Stimulated activated CD4-positive, alpha-beta T cell treated with anti-CD3 and anti-CD28 coated beads, Interleukin-4, amount 100 ng/mL, for 1 hour (primary cell): ENCODE measurements around the gene STK4.

ENCODE experiments used
- DNase-seq: peaks from one replicate; pipeline ENCODE4 v3.0.0-alpha.2; 2020

Gene STK4

GRCh38 chr20:45032781-45033180, 66.5 kb downstream of the STK4 start:
- no peak for DNase-seq

DNA sequence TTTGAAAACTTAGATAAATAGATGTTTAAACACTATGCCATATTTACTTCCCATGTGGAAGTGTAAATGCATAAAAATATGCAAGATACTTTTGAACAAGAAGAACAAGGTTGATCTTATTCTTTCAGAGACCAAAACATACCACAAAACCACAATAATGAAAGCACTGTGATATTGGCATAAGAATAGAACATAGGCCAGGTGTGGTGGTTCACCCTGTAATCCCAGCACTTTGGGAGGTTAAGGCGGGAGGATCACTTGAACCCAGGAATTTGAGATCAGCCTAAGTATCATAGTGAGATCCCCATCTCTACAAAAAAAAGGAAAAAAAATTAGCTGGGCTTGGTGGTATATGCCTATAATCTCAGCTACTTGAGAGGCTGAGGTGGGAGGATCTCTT, 68.1 kb downstream of the STK4 start:
- DNase-seq, result no peak

- DNase-seq, result peak; percentile 58
Observed at GRCh38 chr20:45036044-45036755, 69.9 kb downstream of the STK4 start.

- DNase-seq, result no peak
Observed at GRCh38 chr20:45037050-45037449, 70.7 kb downstream of the STK4 start.

DNA sequence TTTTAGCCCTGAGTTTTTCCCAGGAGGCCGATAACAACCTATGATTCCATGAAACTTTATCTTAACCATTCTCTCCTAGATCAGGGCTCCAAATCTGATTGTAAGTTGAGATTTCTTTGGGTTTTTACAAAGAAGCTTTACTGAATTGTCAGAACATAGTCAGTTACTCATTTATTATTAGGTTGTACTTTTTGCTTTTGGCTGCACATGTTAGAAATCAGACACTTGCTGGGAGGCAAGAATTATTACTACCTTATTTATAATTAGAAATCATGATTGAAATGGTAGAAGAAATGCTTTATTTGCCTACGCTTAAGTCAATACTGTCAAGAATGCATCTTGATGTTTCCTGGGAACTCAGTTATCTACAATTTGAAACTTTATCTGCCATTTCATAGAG, 71.3 kb downstream of the STK4 start:
- DNase-seq, result no peak

DNA sequence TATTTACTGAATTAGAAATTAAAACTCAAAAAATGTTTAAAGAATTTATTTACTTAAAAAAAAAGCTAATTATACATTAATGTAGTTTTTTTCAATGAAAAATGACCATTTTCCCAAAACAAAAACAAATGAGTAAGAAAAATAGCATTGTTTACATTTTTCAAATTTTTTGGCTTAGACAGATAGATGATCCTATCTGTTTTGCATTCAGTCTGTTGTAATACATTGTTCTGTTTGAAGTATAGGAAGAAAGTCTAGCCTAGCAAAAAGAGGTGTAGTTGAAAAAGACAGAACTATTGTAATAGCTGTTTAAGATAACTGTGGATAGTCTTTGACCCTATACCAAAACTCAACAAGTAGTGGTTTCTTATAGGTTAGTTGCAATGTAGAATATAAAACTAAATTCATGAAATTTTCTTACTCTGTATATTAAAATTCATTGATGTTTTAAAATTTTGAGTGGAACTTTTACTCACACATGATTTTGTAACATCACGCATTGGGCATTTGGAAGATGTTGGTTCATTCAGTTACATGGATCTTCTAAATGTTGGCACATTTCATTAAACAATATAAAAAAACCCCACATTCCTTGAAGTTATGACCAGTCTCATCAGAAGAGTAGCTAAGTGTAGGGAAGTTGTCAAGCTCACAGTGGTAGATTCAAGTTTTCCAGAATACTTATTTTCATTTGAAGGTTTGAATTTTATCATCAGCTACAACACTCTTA, 72.6 kb downstream of the STK4 start:
- no peak for DNase-seq

DNA sequence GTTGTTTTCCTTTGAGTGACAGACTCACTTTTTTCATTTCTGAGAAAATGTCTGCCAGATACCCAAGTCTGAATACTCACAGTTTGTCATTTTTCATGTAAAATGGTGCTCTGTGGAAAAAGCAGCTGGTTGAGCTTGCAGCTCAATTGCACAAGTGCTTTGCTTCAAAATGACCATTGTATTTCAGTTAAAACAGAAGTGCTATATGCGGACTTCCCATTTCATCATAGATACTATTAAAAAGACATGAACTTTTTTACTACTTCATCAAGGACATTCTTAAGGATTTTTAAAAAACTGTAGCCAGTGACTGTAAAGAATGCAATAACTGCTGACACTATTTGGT, 73.1 kb downstream of the STK4 start:
- no peak for DNase-seq

DNA sequence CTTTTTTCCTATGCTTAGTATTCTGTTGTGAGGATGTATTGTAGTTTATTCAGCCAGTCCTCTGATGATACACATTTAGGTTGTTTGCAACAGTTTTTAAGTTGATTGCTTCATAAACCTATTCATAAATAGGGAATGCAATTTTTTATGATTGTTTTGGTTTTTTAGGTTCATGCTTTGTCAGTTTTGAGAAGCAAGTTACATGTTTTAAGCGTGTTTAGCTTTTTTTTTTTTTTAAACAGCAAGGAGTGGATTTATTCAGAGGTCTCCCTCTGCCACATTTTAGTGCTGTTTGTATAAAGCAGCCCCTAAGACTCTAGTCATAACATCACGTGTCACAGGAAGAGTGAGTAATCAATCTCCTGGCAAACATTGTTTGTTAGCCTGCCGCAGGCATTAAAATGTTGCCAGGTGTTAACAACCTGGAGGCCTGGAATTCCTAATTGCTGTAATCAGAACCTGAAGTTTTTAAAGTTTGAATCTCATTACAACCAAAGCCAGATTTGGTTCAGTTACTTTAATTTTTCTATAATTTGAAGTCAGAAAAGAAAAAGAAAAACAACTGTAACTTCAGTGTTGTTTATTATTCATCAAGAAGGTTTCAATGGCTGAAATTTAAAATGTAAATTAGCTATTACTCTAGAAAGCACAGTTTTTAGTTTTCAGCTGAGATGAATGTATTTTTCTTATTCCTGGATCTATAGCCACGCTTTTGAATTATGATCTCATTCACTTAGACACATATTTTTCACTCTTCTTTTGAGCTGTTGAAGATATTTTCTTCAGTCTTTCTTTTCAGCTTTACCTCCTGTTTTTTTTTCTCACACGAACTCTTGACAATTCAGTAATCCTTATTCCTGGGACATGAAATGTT, 75.4 kb downstream of the STK4 start:
- DNase-seq, result no peak

GRCh38 chr20:45042978-45043377, 76.7 kb downstream of the STK4 start:
- DNase-seq, result no peak

DNA sequence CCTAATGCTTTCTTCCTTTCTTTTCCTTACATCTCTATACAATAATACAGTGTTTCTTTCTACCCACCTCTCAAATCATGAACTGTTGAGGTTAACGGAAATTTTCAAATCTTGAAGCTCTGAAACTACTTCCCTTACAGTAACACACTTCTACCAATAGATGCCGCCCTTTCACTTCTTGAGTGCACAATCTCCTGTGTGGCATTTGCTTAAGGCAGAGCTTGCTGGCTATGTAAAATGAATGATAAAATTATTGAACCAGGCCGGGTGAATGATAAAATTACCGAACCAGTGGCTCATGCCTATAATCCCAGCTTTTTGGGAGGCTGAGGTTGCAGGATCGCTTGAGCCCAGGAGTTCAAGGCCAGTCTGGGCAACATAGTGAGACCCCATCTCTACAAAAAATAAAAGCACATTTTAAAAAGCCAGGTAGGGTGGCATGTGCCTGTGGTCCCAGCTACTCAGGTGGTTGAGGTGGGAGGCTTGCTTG, 77.8 kb downstream of the STK4 start:
- DNase-seq, result no peak

GRCh38 chr20:45044601-45045000, 78.3 kb downstream of the STK4 start:
- DNase-seq, result no peak

GRCh38 chr20:45047581-45048119, 81.3 kb downstream of the STK4 start:
- DNase-seq, result no peak

GRCh38 chr20:45049438-45049837, 83.1 kb downstream of the STK4 start:
- no peak for DNase-seq

DNA sequence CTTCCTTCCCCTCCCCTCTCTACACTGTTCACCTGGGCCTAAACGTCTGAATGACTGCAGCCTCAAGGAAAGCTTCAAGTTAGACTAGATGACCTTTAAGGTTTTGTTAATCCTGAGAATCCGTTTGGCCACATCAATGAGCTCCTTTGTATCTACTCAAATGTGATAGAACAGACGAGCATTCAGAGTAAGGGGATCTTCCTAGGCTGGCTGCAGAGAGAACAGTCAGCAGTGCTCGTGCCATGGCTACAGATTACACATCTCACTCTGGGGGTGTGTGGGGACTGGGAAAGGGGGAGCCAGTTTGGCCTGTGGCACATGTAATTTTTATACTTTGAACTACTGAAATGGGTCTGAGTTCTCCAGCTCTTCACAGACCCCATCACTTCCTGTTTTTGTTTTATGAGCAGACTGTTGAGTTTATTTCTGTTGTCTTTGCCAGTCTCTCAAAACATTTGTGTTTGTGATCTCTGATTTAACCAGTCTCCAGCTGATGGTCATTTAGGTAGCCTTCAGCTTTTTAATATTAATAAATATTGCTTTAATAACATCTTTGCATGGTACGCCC, 83.7 kb downstream of the STK4 start:
- no peak for DNase-seq

- no peak for DNase-seq
Observed at GRCh38 chr20:45051204-45052060, 85.1 kb downstream of the STK4 start.

GRCh38 chr20:45052698-45053429, 86.6 kb downstream of the STK4 start:
- no peak for DNase-seq

- DNase-seq, result no peak
Observed at GRCh38 chr20:45053430-45054351, 87.4 kb downstream of the STK4 start.

DNA sequence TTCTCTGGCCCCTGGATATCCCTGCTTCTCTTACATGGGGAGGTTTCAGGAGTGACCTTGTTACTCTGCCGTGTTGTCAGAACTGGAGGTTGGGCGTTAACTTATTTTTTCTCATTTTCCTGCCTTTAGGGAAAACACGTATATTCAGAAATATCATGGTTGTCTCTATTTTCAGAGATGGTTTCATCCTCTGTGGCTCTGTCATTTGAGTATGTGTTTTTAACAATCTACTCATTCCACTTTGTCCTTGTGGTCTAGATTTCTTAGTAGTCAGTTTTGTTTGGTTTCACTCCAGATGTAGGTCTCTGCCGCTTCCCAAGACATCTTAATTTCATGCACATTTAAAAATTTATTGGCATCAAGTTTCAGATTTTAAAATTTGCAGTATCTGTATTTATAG, 88.7 kb downstream of the STK4 start:
- no peak for DNase-seq

DNA sequence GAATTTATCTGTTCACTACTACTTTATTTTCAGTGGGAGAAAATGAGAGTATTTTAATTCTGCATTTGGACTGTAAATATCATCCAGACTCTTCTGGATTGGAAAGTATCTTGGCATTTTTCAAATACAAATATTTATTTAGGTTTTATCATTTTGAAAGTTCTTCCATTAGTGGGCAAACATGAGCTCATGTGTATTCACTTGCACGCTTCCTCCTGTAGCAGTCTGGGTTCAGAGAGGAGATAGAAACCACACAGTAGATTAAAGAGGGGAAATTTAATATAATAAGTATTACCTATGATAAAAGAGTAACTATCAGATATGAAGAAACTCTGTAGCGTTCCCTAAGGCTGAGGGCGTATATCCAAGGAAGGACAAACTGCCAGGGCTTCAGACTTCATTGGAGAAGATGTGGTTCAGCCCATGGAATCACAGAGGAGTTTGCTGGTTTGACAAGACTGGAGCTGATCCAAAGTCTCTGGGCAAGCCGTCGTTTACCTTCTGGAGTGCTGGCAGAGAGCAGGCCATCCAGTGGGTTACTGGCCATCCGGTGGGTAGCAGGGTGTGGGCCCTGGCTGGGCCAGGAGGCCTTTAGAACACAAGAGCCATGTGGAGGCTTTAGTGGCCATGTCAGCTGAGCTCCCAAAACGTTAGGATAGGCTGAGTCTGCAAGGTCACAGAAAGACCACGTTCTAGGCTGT, 90.3 kb downstream of the STK4 start:
- no peak for DNase-seq
